ENCODE results near the gene ZBTB22.
A peak's percentile ranks its signal among the peaks of the same experiment; 100 is the strongest.
"Not testable (repeated sequence)": the region's sequence is repeated elsewhere in the genome, so short reads cannot be mapped to it uniquely, and the experiment has no call there.

The ZBTB22 gene

GRCh38 chr6:33278810-33279209 is 38.7 kb downstream of the ZBTB22 start:
- no peak for DNase-seq

- no peak for DNase-seq
Observed at GRCh38 chr6:33278392-33278741, 39.2 kb downstream of the ZBTB22 start.

GRCh38 chr6:33277663-33278391 is 39.7 kb downstream of the ZBTB22 start:
- no peak for DNase-seq

GRCh38 chr6:33276864-33277662 is 40.5 kb downstream of the ZBTB22 start, which contains the start of gene B3GALT4:
Gene B3GALT4, plus strand, starts transcription at chr6:33277123. Its CDS starts 297 bp downstream, at chr6:33277420.
- DNase-seq: peak; percentile 69 to 78

- peak in 1 of 2 experiments; percentile 46 for DNase-seq
Observed at GRCh38 chr6:33276581-33276863, 41.0 kb downstream of the ZBTB22 start.

GRCh38 chr6:33275795-33276580 is 41.6 kb downstream of the ZBTB22 start:
- not testable (repeated sequence) for DNase-seq

- DNase-seq: no peak
Observed at GRCh38 chr6:33273924-33274902, 43.3 kb downstream of the ZBTB22 start.

GRCh38 chr6:33273129-33273923 is 44.2 kb downstream of the ZBTB22 start:
- no peak for DNase-seq

GRCh38 chr6:33272275-33273128 is 45.0 kb downstream of the ZBTB22 start:
- DNase-seq: no peak

- DNase-seq: peak; percentile 98 to 100
Observed at GRCh38 chr6:33271468-33272274, 45.9 kb downstream of the ZBTB22 start, which contains the start of the genes RPS18 and VPS52. Gene RPS18, plus strand, starts transcription at chr6:33272075. Its CDS starts 45 bp downstream, at chr6:33272120. Gene VPS52, minus strand, starts transcription at chr6:33271876. Its CDS starts 201 bp downstream, at chr6:33271675.

GRCh38 chr6:33271117-33271467 is 46.5 kb downstream of the ZBTB22 start:
- DNase-seq: peak; percentile 25 to 55
